WTC11 (cell line): ENCODE results near the gene SKAP2. TPM values are rescaled to one million over a fixed set of nuclear protein-coding genes. Genes with fewer than 3 reads are reported as not detected.

Source experiments
- ATAC-seq: fragments of 200-7000 bp; cut with Tn5 transposase; 2 replicates; pipeline ENCODE4 v1.10.0; 2021; ENCODE audit warnings: mild to moderate bottlenecking, moderate library complexity
- CTCF ChIA-PET: fragments of 300-600 bp; sonication (Branson Sonifier 250); formaldehyde crosslinking; loops from one replicate; lab custom pipeline; 2021; ENCODE audit warnings: antibody characterized with exemption; lab: Charles Lee
- POLR2A ChIA-PET: fragments of 350-600 bp; sonication (Branson Sonifier 250); formaldehyde crosslinking; loops from one replicate; lab custom pipeline; 2021; ENCODE audit warnings: antibody characterized with exemption; lab: Charles Lee
- DNase-seq: peaks from one replicate; pipeline ENCODE4 v3.0.0; 2021; ENCODE audit warnings: low spot score
- H3K27ac Mint-ChIP-seq: 2 replicates; pipeline ENCODE4 v1.8.0; 2021; ENCODE audit warnings: mixed read lengths
- H3K27me3 Mint-ChIP-seq: 2 replicates; pipeline ENCODE4 v1.8.0; 2021; ENCODE audit warnings: low read depth, mild to moderate bottlenecking, moderate library complexity, mixed read lengths
- H3K36me3 Mint-ChIP-seq: 2 replicates; pipeline ENCODE4 v1.8.0; 2021; ENCODE audit warnings: mixed read lengths
- H3K4me1 Mint-ChIP-seq: 2 replicates; pipeline ENCODE4 v1.8.0; 2022; ENCODE audit warnings: mixed read lengths
- H3K4me3 Mint-ChIP-seq: 2 replicates; pipeline ENCODE4 v1.8.0; 2021; ENCODE audit warnings: mild to moderate bottlenecking, moderate library complexity, mixed read lengths
- H3K9me3 Mint-ChIP-seq: 2 replicates; pipeline ENCODE4 v1.8.0; 2021; ENCODE audit warnings: mixed read lengths
- CREB1 ChIP-seq: sonication (generic); formaldehyde crosslinking; IDR thresholded peaks from 2 replicates; pipeline ENCODE4 v1.8.0; 2023; ENCODE audit warnings: mild to moderate bottlenecking, missing genetic modification reagents
- FOXJ3 ChIP-seq: sonication (generic); formaldehyde crosslinking; IDR thresholded peaks from 2 replicates; pipeline ENCODE4 v1.9.0; 2021; ENCODE audit warnings: missing genetic modification reagents, mild to moderate bottlenecking, borderline replicate concordance
- FOXK1 ChIP-seq: sonication (generic); formaldehyde crosslinking; IDR thresholded peaks from 2 replicates; pipeline ENCODE4 v1.8.0; 2022; ENCODE audit warnings: mild to moderate bottlenecking, moderate library complexity, missing genetic modification reagents
- GRHL2 ChIP-seq: fragments of 250-450 bp; sonication (Bioruptor Pico); IDR thresholded peaks from 2 replicates; pipeline ENCODE4 v1.8.0; 2022; ENCODE audit warnings: mild to moderate bottlenecking, moderate library complexity; ENCODE audit not compliant: insufficient replicate concordance, severe bottlenecking
- HMGXB4 ChIP-seq: sonication (generic); formaldehyde crosslinking; IDR thresholded peaks from 2 replicates; pipeline ENCODE4 v1.8.1; 2023; ENCODE audit warnings: mild to moderate bottlenecking, moderate library complexity, missing genetic modification reagents
- NFATC4 ChIP-seq: fragments of 250-450 bp; sonication (Bioruptor Pico); IDR thresholded peaks from 2 replicates; pipeline ENCODE4 v1.9.0; 2021; ENCODE audit warnings: mild to moderate bottlenecking
- NFE2L1 ChIP-seq: sonication (generic); formaldehyde crosslinking; IDR thresholded peaks from 2 replicates; pipeline ENCODE4 v1.8.1; 2023; ENCODE audit warnings: missing genetic modification reagents
- NR3C1 ChIP-seq: sonication (generic); formaldehyde crosslinking; conservative IDR thresholded peaks from 2 replicates; pipeline ENCODE4 v1.8.1; 2023; ENCODE audit warnings: low read depth, mild to moderate bottlenecking, missing genetic modification reagents
- OVOL2 ChIP-seq: fragments of 250-450 bp; sonication (Bioruptor Pico); IDR thresholded peaks from 2 replicates; pipeline ENCODE4 v1.9.0; 2021; ENCODE audit warnings: mild to moderate bottlenecking, borderline replicate concordance
- RORB ChIP-seq: fragments of 250-450 bp; sonication (Bioruptor Pico); IDR thresholded peaks from 2 replicates; pipeline ENCODE4 v1.9.0; 2021; ENCODE audit warnings: mild to moderate bottlenecking
- SMAD3 ChIP-seq: sonication (generic); formaldehyde crosslinking; IDR thresholded peaks from 2 replicates; pipeline ENCODE4 v1.8.0; 2022; ENCODE audit warnings: missing genetic modification reagents, mild to moderate bottlenecking, borderline replicate concordance
- SMAD4 ChIP-seq: sonication (generic); formaldehyde crosslinking; IDR thresholded peaks from 2 replicates; pipeline ENCODE4 v1.8.0; 2022; ENCODE audit warnings: mild to moderate bottlenecking, missing genetic modification reagents
- ZBTB21 ChIP-seq: sonication (generic); formaldehyde crosslinking; IDR thresholded peaks from 2 replicates; pipeline ENCODE4 v1.8.1; 2023; ENCODE audit warnings: mild to moderate bottlenecking, missing genetic modification reagents, borderline replicate concordance
- ZNF396 ChIP-seq: fragments of 250-450 bp; sonication (Bioruptor Pico); IDR thresholded peaks from 2 replicates; pipeline ENCODE4 v1.8.0; 2021; ENCODE audit warnings: mild to moderate bottlenecking, moderate library complexity, borderline replicate concordance
- ZNF423 ChIP-seq: fragments of 250-450 bp; sonication (Bioruptor Pico); IDR thresholded peaks from 2 replicates; pipeline ENCODE4 v2.1.2; 2022; ENCODE audit warnings: mild to moderate bottlenecking, moderate library complexity
- ZNF512 ChIP-seq: sonication (generic); formaldehyde crosslinking; IDR thresholded peaks from 2 replicates; pipeline ENCODE4 v1.8.1; 2022; ENCODE audit warnings: missing genetic modification reagents, borderline replicate concordance
- total RNA-seq: library from RNA; stranded (reverse); gene quantifications from 3 replicates; pipeline ENCODE4 v1.2.3, GENCODE V29; 2021
- TF ChIP-seq, protein P1 (sequence below): fragments of 200-600 bp; IDR thresholded peaks from 2 replicates; pipeline ENCODE4 v1.8.0; 2022; ENCODE audit warnings: antibody characterized with exemption
- TF ChIP-seq, protein P2 (sequence below): sonication (generic); formaldehyde crosslinking; IDR thresholded peaks from 2 replicates; pipeline ENCODE4 v1.8.0; 2023; ENCODE audit warnings: missing genetic modification reagents
- TF ChIP-seq, protein P3 (sequence below): fragments of 250-450 bp; sonication (Bioruptor Pico); IDR thresholded peaks from 2 replicates; pipeline ENCODE4 v1.9.0; 2021; ENCODE audit warnings: mild to moderate bottlenecking
- TF ChIP-seq, protein P4 (sequence below): sonication (generic); formaldehyde crosslinking; conservative IDR thresholded peaks from 2 replicates; pipeline ENCODE4 v1.8.1; 2022; ENCODE audit warnings: mild to moderate bottlenecking, missing genetic modification reagents

Gene SKAP2
- total RNA-seq, 1 experiment from 2014 or later, result 2.5 TPM

- no peak for TF ChIP-seq ZBTB21 (CRISPR knock-in tag)
Measured at GRCh38 chr7:26624431-26624830, 240.0 kb downstream of the SKAP2 start (continued).

DNA sequence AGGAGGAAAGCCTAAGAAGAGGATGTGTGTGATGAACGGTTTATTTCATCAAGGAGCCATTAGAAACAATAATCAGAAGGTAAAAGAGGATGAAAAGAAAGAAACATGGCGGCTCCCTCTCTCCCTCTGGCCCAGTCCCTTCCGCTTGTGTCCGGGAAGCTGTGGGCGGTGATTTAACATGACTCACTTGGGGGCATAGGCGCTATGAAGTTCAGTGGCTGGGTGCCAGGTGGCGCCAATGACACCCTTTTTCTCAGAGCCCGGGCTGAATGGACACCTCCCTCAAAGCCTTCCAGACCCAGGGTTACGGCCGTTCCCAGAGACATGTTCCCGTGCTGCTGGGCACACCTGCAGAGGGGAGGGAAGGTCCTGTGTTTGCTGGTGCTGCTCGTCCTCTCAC is 244.0 kb downstream of the SKAP2 start:
- peaks cover 12% of the 10 kb centered on the region for H3K9me3 Mint-ChIP-seq
- ChIA-PET POLR2A (no interaction called here), CTCF (interaction anchor here (0.6 to 1.5 kb wide), 7 partner anchors 42 to 523 kb away, joined by 3 to 7 read pairs (median 4); partner anchors contain the start of gene HOXA5)
- DNase-seq (peak; percentile 70), ATAC-seq (peak; percentile 93)
- no peak overlapping the region for H3K27ac Mint-ChIP-seq
- no peaks in the 10 kb centered on the region for H3K36me3 Mint-ChIP-seq
- 0 out of 2 replicates have a peak, but pooled peaks cover 3% of the 10 kb centered on the region for H3K27me3 Mint-ChIP-seq
- H3K4me1 Mint-ChIP-seq, result peaks cover 20% of the 10 kb centered on the region
- no peak overlapping the region for H3K4me3 Mint-ChIP-seq
- TF ChIP-seq ZNF423 (CRISPR knock-in tag), result peak; percentile 8; the same call in 1 of the 2 replicates
- TF ChIP-seq, protein P1, sequence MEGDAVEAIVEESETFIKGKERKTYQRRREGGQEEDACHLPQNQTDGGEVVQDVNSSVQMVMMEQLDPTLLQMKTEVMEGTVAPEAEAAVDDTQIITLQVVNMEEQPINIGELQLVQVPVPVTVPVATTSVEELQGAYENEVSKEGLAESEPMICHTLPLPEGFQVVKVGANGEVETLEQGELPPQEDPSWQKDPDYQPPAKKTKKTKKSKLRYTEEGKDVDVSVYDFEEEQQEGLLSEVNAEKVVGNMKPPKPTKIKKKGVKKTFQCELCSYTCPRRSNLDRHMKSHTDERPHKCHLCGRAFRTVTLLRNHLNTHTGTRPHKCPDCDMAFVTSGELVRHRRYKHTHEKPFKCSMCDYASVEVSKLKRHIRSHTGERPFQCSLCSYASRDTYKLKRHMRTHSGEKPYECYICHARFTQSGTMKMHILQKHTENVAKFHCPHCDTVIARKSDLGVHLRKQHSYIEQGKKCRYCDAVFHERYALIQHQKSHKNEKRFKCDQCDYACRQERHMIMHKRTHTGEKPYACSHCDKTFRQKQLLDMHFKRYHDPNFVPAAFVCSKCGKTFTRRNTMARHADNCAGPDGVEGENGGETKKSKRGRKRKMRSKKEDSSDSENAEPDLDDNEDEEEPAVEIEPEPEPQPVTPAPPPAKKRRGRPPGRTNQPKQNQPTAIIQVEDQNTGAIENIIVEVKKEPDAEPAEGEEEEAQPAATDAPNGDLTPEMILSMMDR, result peak; percentile 44
- TF ChIP-seq, protein P2, sequence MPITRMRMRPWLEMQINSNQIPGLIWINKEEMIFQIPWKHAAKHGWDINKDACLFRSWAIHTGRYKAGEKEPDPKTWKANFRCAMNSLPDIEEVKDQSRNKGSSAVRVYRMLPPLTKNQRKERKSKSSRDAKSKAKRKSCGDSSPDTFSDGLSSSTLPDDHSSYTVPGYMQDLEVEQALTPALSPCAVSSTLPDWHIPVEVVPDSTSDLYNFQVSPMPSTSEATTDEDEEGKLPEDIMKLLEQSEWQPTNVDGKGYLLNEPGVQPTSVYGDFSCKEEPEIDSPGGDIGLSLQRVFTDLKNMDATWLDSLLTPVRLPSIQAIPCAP, result no peak
- TF ChIP-seq, all 79 proteins: peak for 2

- H3K27ac Mint-ChIP-seq, result no peak overlapping the region
- H3K4me1 Mint-ChIP-seq, result peaks cover 24% of the 10 kb centered on the region
- no peak overlapping the region for H3K4me3 Mint-ChIP-seq
- TF ChIP-seq, protein P3, sequence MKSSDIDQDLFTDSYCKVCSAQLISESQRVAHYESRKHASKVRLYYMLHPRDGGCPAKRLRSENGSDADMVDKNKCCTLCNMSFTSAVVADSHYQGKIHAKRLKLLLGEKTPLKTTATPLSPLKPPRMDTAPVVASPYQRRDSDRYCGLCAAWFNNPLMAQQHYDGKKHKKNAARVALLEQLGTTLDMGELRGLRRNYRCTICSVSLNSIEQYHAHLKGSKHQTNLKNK (CRISPR knock-in tag), result no peak
- TF ChIP-seq ZNF423 (CRISPR knock-in tag) (no peak), NR3C1 (no peak), ZNF396 (CRISPR knock-in tag) (no peak), HMGXB4 (no peak), NFE2L1 (CRISPR knock-in tag) (no peak), SMAD3 (CRISPR knock-in tag) (no peak), RORB (CRISPR knock-in tag) (no peak), NFATC4 (no peak)
- TF ChIP-seq, protein P1, result no peak
- peaks cover 12% of the 10 kb centered on the region for H3K9me3 Mint-ChIP-seq
- ChIA-PET POLR2A (no interaction called here), CTCF (interaction anchor here (0.8 to 1.5 kb wide), 3 partner anchors 43 to 242 kb away, joined by 3 to 7 read pairs (median 4); no protein-coding TSS in a partner anchor)
- ATAC-seq (no peak), DNase-seq (no peak)
- 0 out of 2 replicates have a peak, but pooled peaks cover 3% of the 10 kb centered on the region for H3K27me3 Mint-ChIP-seq
- H3K36me3 Mint-ChIP-seq, result no peaks in the 10 kb centered on the region
Measured at GRCh38 chr7:26619348-26619984, 244.9 kb downstream of the SKAP2 start.

- ChIA-PET CTCF (interaction anchor here (0.8 kb wide), 1 partner anchor 242 kb away, joined by 4 read pairs; no protein-coding TSS in a partner anchor), POLR2A (no interaction called here)
- no peaks in the 10 kb centered on the region for H3K36me3 Mint-ChIP-seq
- no peak overlapping the region for H3K27ac Mint-ChIP-seq
- peaks cover 25% of the 10 kb centered on the region for H3K4me1 Mint-ChIP-seq
- peaks cover 12% of the 10 kb centered on the region for H3K9me3 Mint-ChIP-seq
- no peak for TF ChIP-seq OVOL2
- TF ChIP-seq FOXJ3 (CRISPR knock-in tag), result no peak
- no peak for TF ChIP-seq SMAD4 (CRISPR knock-in tag)
- TF ChIP-seq FOXK1 (CRISPR knock-in tag), result no peak
- TF ChIP-seq GRHL2 (CRISPR knock-in tag), result no peak
- TF ChIP-seq ZNF512 (CRISPR knock-in tag), result no peak
- TF ChIP-seq, protein P4, sequence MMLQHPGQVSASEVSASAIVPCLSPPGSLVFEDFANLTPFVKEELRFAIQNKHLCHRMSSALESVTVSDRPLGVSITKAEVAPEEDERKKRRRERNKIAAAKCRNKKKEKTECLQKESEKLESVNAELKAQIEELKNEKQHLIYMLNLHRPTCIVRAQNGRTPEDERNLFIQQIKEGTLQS (CRISPR knock-in tag), result no peak
- no peak for TF ChIP-seq CREB1 (CRISPR knock-in tag)
- ATAC-seq (no peak), DNase-seq (no peak)
- 0 out of 2 replicates have a peak, but pooled peaks cover 3% of the 10 kb centered on the region for H3K27me3 Mint-ChIP-seq
- no peak overlapping the region for H3K4me3 Mint-ChIP-seq
Measured at GRCh38 chr7:26618898-26619297, 245.5 kb downstream of the SKAP2 start.
